Measurements from ENCODE around the gene PCNX1.
"Not testable (repeated sequence)": the region's sequence is repeated elsewhere in the genome, so short reads cannot be mapped to it uniquely, and the experiment has no call there.

Gene PCNX1

GRCh38 chr14:70934084-70934483 lies 26.8 kb downstream of the PCNX1 start:
- H3K36me3 ChIP-seq (ENCODE audit: insufficient read depth, low read length): no peaks in the 10 kb centered on the region

GRCh38 chr14:70934502-70935134 lies 27.4 kb downstream of the PCNX1 start:
- Histone ChIP-seq H4K20me1 (ENCODE audit: insufficient read depth, low read length, poor library complexity, severe bottlenecking) (peaks cover 37% of the 10 kb centered on the region), H3K4me1 (ENCODE audit: insufficient read depth, low read length, poor library complexity, severe bottlenecking) (peaks cover 28% of the 10 kb centered on the region), H3K9me3 (ENCODE audit: insufficient read depth, low read depth, low read length) (no peaks in the 10 kb centered on the region), H3K36me3 (ENCODE audit: insufficient read depth, low read length) (no peaks in the 10 kb centered on the region), H3K9me2 (replicated peaks; ENCODE audit: low read depth, low read length) (no peaks in the 10 kb centered on the region), H3K79me2 (ENCODE audit: insufficient read depth, low read length) (peaks cover 80% of the 10 kb centered on the region), H3K4me3 (ENCODE audit: low read length, poor library complexity, severe bottlenecking) (peak overlapping the region; percentile 54), H2AFZ (ENCODE audit: low read length) (no peak overlapping the region), H3F3A (ENCODE audit: low read depth) (peaks cover 9% of the 10 kb centered on the region; the same call in 1 of the 2 replicates), H3K4me2 (ENCODE audit: low read depth, low read length, poor library complexity, severe bottlenecking) (peak overlapping the region; percentile 64), H3K27me3 (ENCODE audit: insufficient read depth, low read length, poor library complexity, severe bottlenecking) (no peaks in the 10 kb centered on the region), H3K9ac (ENCODE audit: low read depth, low read length, poor library complexity, severe bottlenecking) (no peak overlapping the region)
- TF ChIP-seq CTCF (conservative IDR thresholded peaks at IDR 0.05; ENCODE audit: low read length) (no peak), EZH2phosphoT487 (IDR thresholded peaks at IDR 0.05; ENCODE audit: borderline replicate concordance) (no peak)

More at GRCh38 chr14:70934084-70934483, 26.8 kb downstream of the PCNX1 start:
- Histone ChIP-seq H4K20me1 (ENCODE audit: insufficient read depth, low read length, poor library complexity, severe bottlenecking) (peaks cover 42% of the 10 kb centered on the region), H3K4me3 (ENCODE audit: low read length, poor library complexity, severe bottlenecking) (no peak overlapping the region), H3K27me3 (ENCODE audit: insufficient read depth, low read length, poor library complexity, severe bottlenecking) (no peaks in the 10 kb centered on the region), H3F3A (ENCODE audit: low read depth) (peaks cover 9% of the 10 kb centered on the region; the same call in 1 of the 2 replicates), H3K4me2 (ENCODE audit: low read depth, low read length, poor library complexity, severe bottlenecking) (peak overlapping the region; percentile 64), H3K4me1 (ENCODE audit: insufficient read depth, low read length, poor library complexity, severe bottlenecking) (peaks cover 28% of the 10 kb centered on the region), H3K79me2 (ENCODE audit: insufficient read depth, low read length) (peaks cover 83% of the 10 kb centered on the region), H3K9me3 (ENCODE audit: insufficient read depth, low read depth, low read length) (no peaks in the 10 kb centered on the region), H2AFZ (ENCODE audit: low read length) (no peak overlapping the region), H3K9me2 (replicated peaks; ENCODE audit: low read depth, low read length) (no peaks in the 10 kb centered on the region), H3K9ac (ENCODE audit: low read depth, low read length, poor library complexity, severe bottlenecking) (no peak overlapping the region)
- TF ChIP-seq CTCF (conservative IDR thresholded peaks at IDR 0.05; ENCODE audit: low read length): no peak
- TF ChIP-seq EZH2phosphoT487 (IDR thresholded peaks at IDR 0.05; ENCODE audit: borderline replicate concordance): no peak

- peaks cover 77% of the 10 kb centered on the region for H3K79me2 ChIP-seq (ENCODE audit: insufficient read depth, low read length)
Measured at GRCh38 chr14:70935135-70935534, 27.9 kb downstream of the PCNX1 start.

GRCh38 chr14:70939693-70940092 lies 32.4 kb downstream of the PCNX1 start:
- not testable (repeated sequence) for H2AFZ ChIP-seq (ENCODE audit: low read length); H3K9me2 ChIP-seq (replicated peaks; ENCODE audit: low read depth, low read length); H3K9ac ChIP-seq (ENCODE audit: low read depth, low read length, poor library complexity, severe bottlenecking); H3K4me3 ChIP-seq (ENCODE audit: low read length, poor library complexity, severe bottlenecking); H3K27me3 ChIP-seq (ENCODE audit: insufficient read depth, low read length, poor library complexity, severe bottlenecking); H3K4me2 ChIP-seq (ENCODE audit: low read depth, low read length, poor library complexity, severe bottlenecking); H3F3A ChIP-seq (ENCODE audit: low read depth)
- H3K9me3 ChIP-seq (ENCODE audit: insufficient read depth, low read depth, low read length): peaks cover 26% of the 10 kb centered on the region; the same call in 1 of the 2 replicates
- peaks cover 22% of the 10 kb centered on the region; the same call in 1 of the 2 replicates for H3K36me3 ChIP-seq (ENCODE audit: insufficient read depth, low read length)
- peaks cover 11% of the 10 kb centered on the region for H4K20me1 ChIP-seq (ENCODE audit: insufficient read depth, low read length, poor library complexity, severe bottlenecking)
- peaks cover 70% of the 10 kb centered on the region for H3K79me2 ChIP-seq (ENCODE audit: insufficient read depth, low read length)
- H3K4me1 ChIP-seq (ENCODE audit: insufficient read depth, low read length, poor library complexity, severe bottlenecking): peaks cover 11% of the 10 kb centered on the region

More at GRCh38 chr14:70935135-70935534, 27.9 kb downstream of the PCNX1 start:
- Histone ChIP-seq H3K4me1 (ENCODE audit: insufficient read depth, low read length, poor library complexity, severe bottlenecking) (peaks cover 28% of the 10 kb centered on the region), H3K27me3 (ENCODE audit: insufficient read depth, low read length, poor library complexity, severe bottlenecking) (no peaks in the 10 kb centered on the region), H3K4me3 (ENCODE audit: low read length, poor library complexity, severe bottlenecking) (peak overlapping the region; percentile 54), H4K20me1 (ENCODE audit: insufficient read depth, low read length, poor library complexity, severe bottlenecking) (peaks cover 32% of the 10 kb centered on the region), H3K4me2 (ENCODE audit: low read depth, low read length, poor library complexity, severe bottlenecking) (peak overlapping the region; percentile 64), H3K9ac (ENCODE audit: low read depth, low read length, poor library complexity, severe bottlenecking) (no peak overlapping the region), H3F3A (ENCODE audit: low read depth) (peaks cover 9% of the 10 kb centered on the region; the same call in 1 of the 2 replicates), H3K36me3 (ENCODE audit: insufficient read depth, low read length) (no peaks in the 10 kb centered on the region), H3K9me3 (ENCODE audit: insufficient read depth, low read depth, low read length) (no peaks in the 10 kb centered on the region), H2AFZ (ENCODE audit: low read length) (no peak overlapping the region), H3K9me2 (replicated peaks; ENCODE audit: low read depth, low read length) (no peaks in the 10 kb centered on the region)
- TF ChIP-seq EZH2phosphoT487 (IDR thresholded peaks at IDR 0.05; ENCODE audit: borderline replicate concordance) (no peak), CTCF (conservative IDR thresholded peaks at IDR 0.05; ENCODE audit: low read length) (no peak)

GRCh38 chr14:70941637-70942341 lies 34.5 kb downstream of the PCNX1 start:
- not testable (repeated sequence) for H3K9me2 ChIP-seq (replicated peaks; ENCODE audit: low read depth, low read length); H3K4me1 ChIP-seq (ENCODE audit: insufficient read depth, low read length, poor library complexity, severe bottlenecking); H3K4me3 ChIP-seq (ENCODE audit: low read length, poor library complexity, severe bottlenecking); H3K4me2 ChIP-seq (ENCODE audit: low read depth, low read length, poor library complexity, severe bottlenecking); H3K9ac ChIP-seq (ENCODE audit: low read depth, low read length, poor library complexity, severe bottlenecking); H3F3A ChIP-seq (ENCODE audit: low read depth); H2AFZ ChIP-seq (ENCODE audit: low read length); H3K27me3 ChIP-seq (ENCODE audit: insufficient read depth, low read length, poor library complexity, severe bottlenecking); H4K20me1 ChIP-seq (ENCODE audit: insufficient read depth, low read length, poor library complexity, severe bottlenecking)
- H3K36me3 ChIP-seq (ENCODE audit: insufficient read depth, low read length): peaks cover 28% of the 10 kb centered on the region; the same call in 1 of the 2 replicates
- peaks cover 30% of the 10 kb centered on the region; the same call in 1 of the 2 replicates for H3K9me3 ChIP-seq (ENCODE audit: insufficient read depth, low read depth, low read length)
- H3K79me2 ChIP-seq (ENCODE audit: insufficient read depth, low read length): peaks cover 64% of the 10 kb centered on the region

Data from Loucy (cell line).